Epidermal melanocyte (primary cell): ENCODE results near the gene CD248.

Experiments used
- DNase-seq: peaks from one replicate; pipeline ENCODE4 v3.0.0; 2011; ENCODE audit warnings: low spot score; ENCODE audit not compliant: insufficient read length

The CD248 gene

GRCh38 chr11:66340596-66341501, 24.0 kb upstream of the CD248 start:
- DNase-seq, result no peak

DNA sequence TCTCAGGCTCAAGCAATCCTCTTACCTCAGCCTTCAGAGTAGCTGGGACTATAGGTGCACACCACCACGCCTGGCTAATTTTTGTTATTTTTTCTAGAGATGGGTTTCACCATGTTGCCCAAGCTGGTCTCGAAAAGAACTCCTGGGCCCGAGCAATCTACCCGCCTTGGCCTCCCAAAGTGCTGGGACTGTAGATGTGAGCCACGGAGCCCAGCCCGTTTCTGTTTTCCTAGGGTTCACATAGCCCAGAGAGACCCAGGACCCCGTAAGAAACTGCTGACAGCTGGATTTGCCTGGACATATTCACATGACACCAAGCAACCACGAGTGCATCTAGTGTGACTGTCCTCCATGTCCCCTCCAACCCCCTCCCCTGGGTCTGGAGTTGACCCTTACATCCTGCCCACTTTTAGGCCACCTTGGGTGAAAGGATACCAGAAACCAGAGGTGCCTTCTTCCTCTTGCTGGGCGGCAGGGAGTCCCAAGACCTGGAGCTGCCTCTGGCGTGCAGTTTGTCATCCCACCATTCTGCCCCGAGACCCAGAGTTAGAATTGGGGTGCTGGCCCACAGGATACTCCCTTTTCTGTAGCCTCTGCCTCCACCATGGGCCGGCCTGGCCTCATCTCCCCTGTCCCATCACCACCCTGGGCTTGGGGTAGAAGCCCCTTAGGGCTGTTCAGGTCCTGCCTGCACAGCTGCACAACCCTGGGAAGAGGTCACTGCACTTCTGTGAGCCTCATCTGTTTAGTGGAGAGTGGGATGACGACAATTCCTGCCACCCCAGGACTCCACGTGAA, 23.0 kb upstream of the CD248 start:
- no peak for DNase-seq

DNA sequence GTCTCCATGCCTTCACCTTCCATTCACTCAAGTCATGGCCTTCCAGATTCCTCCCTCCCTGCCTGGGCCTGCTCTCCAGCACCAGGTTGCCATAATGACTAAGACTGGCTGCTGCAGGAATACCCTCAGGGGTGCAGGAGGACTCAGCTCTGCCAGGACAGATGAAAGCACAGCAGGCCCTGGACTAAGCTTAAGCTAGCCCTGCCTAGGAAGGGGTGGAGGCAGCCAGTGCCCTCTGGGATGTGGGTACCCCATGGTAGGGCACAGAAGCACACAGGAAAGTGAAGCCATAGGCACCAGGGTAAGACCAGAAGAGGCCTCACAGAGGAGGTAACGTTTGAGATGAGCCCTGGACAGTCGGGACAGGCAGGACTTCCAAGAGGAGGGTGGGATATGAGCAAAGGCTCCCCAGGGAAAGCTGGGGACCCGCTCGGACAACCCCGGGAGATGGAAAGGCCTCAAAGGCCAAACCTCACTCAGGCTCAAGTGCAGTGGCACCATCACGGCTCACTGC, 22.4 kb upstream of the CD248 start:
- DNase-seq, result no peak

DNA sequence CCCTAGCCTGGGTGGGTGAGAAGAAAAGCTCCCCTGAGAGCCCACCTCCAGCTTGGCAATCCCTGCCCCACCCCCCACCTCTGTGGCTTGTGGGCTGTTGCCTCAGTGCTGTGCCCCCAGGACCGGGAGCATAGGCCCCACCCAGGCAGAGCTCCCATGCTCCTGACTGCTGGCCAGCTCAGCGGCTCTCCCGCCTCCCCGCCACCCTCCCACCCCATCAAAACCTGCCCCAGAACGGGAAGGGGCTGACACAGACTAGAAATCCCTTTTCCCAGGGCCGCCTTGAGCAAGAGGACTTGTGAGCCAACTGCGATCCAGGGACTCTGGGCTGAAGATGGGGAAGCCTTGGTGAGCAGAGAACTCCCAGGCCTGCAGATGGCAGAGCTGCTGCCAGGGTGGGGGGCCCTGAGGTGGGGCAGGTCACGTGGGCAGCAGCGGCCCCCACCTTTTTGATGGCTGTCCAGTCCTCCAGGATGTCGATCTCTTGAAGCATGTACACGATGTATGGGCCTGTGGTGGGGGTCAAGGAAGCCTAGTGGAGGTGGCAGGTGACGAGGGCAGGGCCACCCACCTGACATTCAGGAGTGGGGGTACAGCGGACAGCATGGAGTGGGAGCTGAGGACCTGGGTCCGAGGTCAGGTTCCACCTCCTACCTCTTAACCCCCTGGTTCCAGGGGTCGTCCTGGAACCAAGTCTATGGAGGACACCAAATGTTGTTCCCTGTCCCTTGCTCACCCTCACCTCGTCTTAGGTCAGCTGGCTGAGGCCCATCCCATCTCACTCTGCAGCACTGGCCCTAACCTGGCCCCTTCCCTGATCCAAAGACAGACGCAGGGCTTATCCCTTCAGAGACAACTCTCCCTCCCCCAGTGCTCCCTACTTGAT, 21.7 kb upstream of the CD248 start:
- DNase-seq, result no peak

- DNase-seq, result no peak
These were observed 20.5 kb upstream of the CD248 start for GRCh38 chr11:66337103-66337899.

- peak; percentile 93 for DNase-seq
These were observed 19.6 kb upstream of the CD248 start, which contains the start of gene RIN1 for GRCh38 chr11:66336234-66337102. TSS of gene RIN1 (minus strand) at chr11:66336434. CDS start at chr11:66336402, 32 bp downstream.

DNA sequence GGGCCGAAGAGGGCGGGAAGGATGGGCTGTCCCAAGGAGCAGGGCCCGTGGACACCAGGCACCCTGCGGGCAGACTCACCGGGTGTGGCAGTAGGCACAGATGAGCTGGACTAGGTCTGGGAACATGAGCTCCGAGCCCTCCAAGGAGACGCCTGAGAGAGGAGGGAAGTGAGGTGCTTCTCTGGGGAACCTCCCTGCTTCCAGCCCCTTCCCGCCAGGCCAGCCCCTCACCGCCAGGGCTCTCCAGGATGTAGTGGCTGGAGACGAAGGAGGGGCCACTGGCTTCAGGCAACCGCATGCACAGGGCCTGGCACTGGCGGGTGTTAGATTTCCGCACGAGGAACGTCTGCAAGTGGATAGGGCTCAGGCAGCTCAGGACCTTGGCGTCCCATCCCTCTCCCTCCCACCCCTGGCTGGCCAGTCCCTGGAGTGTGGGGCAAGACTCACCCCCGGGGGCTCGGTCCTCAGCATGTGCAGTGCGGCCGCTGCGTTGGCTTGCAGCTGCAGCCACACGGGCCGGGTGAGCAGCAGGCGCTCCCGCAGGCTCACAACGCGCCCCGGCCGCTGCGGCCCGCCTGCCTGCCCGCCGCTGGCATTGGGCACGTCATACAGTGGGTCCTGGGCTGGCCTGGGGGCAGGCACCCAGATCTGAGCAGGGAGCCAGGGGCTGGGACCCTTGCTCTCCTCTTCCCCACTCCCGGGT, 18.8 kb upstream of the CD248 start:
- DNase-seq, result peak; percentile 37

GRCh38 chr11:66334605-66335442, 18.0 kb upstream of the CD248 start:
- DNase-seq, result peak; percentile 10

GRCh38 chr11:66333896-66334604, 17.2 kb upstream of the CD248 start:
- peak; percentile 9 for DNase-seq

- DNase-seq, result no peak
These were observed 16.5 kb upstream of the CD248 start for GRCh38 chr11:66333220-66333877.

- DNase-seq, result no peak
These were observed 15.8 kb upstream of the CD248 start for GRCh38 chr11:66332371-66333219.

- no peak for DNase-seq
These were observed 14.9 kb upstream of the CD248 start for GRCh38 chr11:66331542-66332370.

DNA sequence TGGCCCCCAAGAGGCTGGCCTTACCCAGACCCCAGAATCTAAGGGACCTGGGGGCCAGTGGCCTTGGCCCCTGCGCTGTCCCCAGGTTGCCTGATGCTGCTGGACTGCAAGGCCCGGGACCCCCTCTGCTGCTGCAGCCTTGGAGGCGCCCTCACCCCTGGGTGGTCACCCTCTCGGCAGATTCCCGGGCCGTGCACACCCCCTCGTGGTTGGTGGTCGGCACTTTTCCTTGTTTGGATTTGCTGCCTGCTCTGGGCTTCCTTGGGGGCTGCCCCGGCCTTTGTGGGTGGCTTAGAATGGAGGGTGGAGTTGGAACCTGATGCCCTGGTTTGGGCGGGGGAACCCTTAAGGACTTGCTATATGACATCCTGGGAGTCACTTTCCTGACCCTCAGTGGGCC, 14.1 kb upstream of the CD248 start:
- DNase-seq, result no peak

- DNase-seq, result peak; percentile 10
These were observed 12.4 kb upstream of the CD248 start for GRCh38 chr11:66329165-66329673.
